Renal cortex interstitium (tissue), 11 donors: ENCODE results near the gene MYH15. TPM values are rescaled to one million over a fixed set of nuclear protein-coding genes. Genes with fewer than 3 reads are reported as not detected.

Experiments used
- DNase-seq, 11 donors: peaks; one replicate each; pipeline ENCODE4 v3.0.0-alpha.2; 2013; ENCODE audit warnings: low read depth in 9 of 11, low spot score in 4 of 11; ENCODE audit errors: extremely low read depth in 1 of 11
- polyA plus RNA-seq, 3 donors: library from polyadenylated mRNA; unstranded; fragments of 120-200 nt; gene quantifications; one replicate each; pipeline ENCODE4 v1.2.1, GENCODE V29; 2013; ENCODE audit not compliant: insufficient read length in 3 of 3

Gene MYH15
- polyA plus RNA-seq, 3 donors, result 0.23 to 0.44 (median 0.34) TPM

GRCh38 chr3:108477511-108478147 is 32.8 kb downstream of the MYH15 start:
- DNase-seq, result peak in 5 of 11 donors; percentile 26 to 44 (median 39)

- no peak for DNase-seq
These were observed 35.1 kb downstream of the MYH15 start for GRCh38 chr3:108475220-108475782.

GRCh38 chr3:108474581-108474980 is 35.8 kb downstream of the MYH15 start:
- DNase-seq, result no peak

GRCh38 chr3:108473711-108474110 is 36.7 kb downstream of the MYH15 start:
- DNase-seq, result no peak

- DNase-seq, result no peak
These were observed 38.3 kb downstream of the MYH15 start for GRCh38 chr3:108472001-108472591.

- DNase-seq, result no peak
These were observed 39.0 kb downstream of the MYH15 start for GRCh38 chr3:108471426-108471825.

- no peak for DNase-seq
These were observed 41.3 kb downstream of the MYH15 start for GRCh38 chr3:108469126-108469525.

GRCh38 chr3:108468577-108468976 is 41.8 kb downstream of the MYH15 start:
- DNase-seq, result no peak

- no peak for DNase-seq
These were observed 47.5 kb downstream of the MYH15 start for GRCh38 chr3:108462899-108463298.

- no peak for DNase-seq
These were observed 48.7 kb downstream of the MYH15 start for GRCh38 chr3:108461661-108462111.

GRCh38 chr3:108459225-108459624 is 51.2 kb downstream of the MYH15 start:
- DNase-seq, result no peak

- no peak for DNase-seq
These were observed 55.1 kb downstream of the MYH15 start for GRCh38 chr3:108455212-108455705.

- DNase-seq, result no peak
These were observed 56.8 kb downstream of the MYH15 start for GRCh38 chr3:108453565-108453964.

- DNase-seq, result no peak
These were observed 60.0 kb downstream of the MYH15 start for GRCh38 chr3:108450444-108450843.

- no peak for DNase-seq
These were observed 61.8 kb downstream of the MYH15 start for GRCh38 chr3:108448593-108448992.

- no peak for DNase-seq
These were observed 63.1 kb downstream of the MYH15 start for GRCh38 chr3:108447096-108447847.

- DNase-seq, result no peak
These were observed 68.1 kb downstream of the MYH15 start for GRCh38 chr3:108442281-108442680.

GRCh38 chr3:108441518-108441917 is 68.9 kb downstream of the MYH15 start:
- no peak for DNase-seq

- DNase-seq, result no peak
These were observed 69.3 kb downstream of the MYH15 start for GRCh38 chr3:108441071-108441507.

- no peak for DNase-seq
These were observed 71.9 kb downstream of the MYH15 start for GRCh38 chr3:108438542-108438941.
